Keratinocyte (primary cell): ENCODE measurements around the gene FRZB. TPM values are rescaled to one million over a fixed set of nuclear protein-coding genes. Genes with fewer than 3 reads are reported as not detected.

Experiments
- DNase-seq: peaks from one replicate; pipeline ENCODE4 v3.0.0-alpha.2; 2011; ENCODE audit warnings: low read depth, missing footprints, low spot score
- FAIRE-seq: peaks from 2 replicates; lab custom pipeline; 2011; peaks lifted over from hg19 to GRCh38; lab: Jason Lieb, UNC
- H2AFZ ChIP-seq: 2 replicates; pipeline ENCODE4 v1.6.0; 2012; ENCODE audit warnings: low read length, control low read depth, inconsistent platforms; ENCODE audit not compliant: control insufficient read depth
- H3K27ac ChIP-seq: 2 replicates; pipeline ENCODE4 v1.5.1; 2011; ENCODE audit warnings: low read length; ENCODE audit not compliant: control insufficient read depth, insufficient read depth
- H3K27me3 ChIP-seq: 3 replicates; pipeline ENCODE4 v1.6.0; 2011; ENCODE audit warnings: low read length; ENCODE audit not compliant: control insufficient read depth, insufficient read depth; ENCODE audit errors: extremely low read depth
- H3K36me3 ChIP-seq, 2 experiments: 2 replicates in 1 of 2; 3 replicates in 1 of 2; pipeline ENCODE4 v1.5.1; 2011; ENCODE audit warnings: low read length in 2 of 2, mild to moderate bottlenecking in 1 of 2; ENCODE audit not compliant: control insufficient read depth in 2 of 2, insufficient read depth in 2 of 2; ENCODE audit errors: extremely low read depth in 1 of 2
- H3K4me1 ChIP-seq: 3 replicates; pipeline ENCODE4 v1.5.1; 2011; ENCODE audit warnings: low read length; ENCODE audit not compliant: control insufficient read depth, insufficient read depth; ENCODE audit errors: extremely low read depth
- H3K4me2 ChIP-seq: 3 replicates; pipeline ENCODE4 v1.6.0; 2011; ENCODE audit warnings: low read depth, low read length; ENCODE audit not compliant: control insufficient read depth, insufficient read depth; ENCODE audit errors: extremely low read depth
- H3K4me3 ChIP-seq, 3 experiments: fragments of 200-600 bp in 1 of 3; sonication (generic) in 1 of 3; 2 replicates in 2 of 3; 3 replicates in 1 of 3; pipeline ENCODE4 v1.5.1; 2011 to 2016; ENCODE audit warnings: low read length in 3 of 3, mild to moderate bottlenecking in 3 of 3, control low read depth in 2 of 3, inconsistent platforms in 1 of 3, low read depth in 1 of 3, mixed read lengths in 1 of 3, mixed run types in 1 of 3, moderate library complexity in 1 of 3; ENCODE audit not compliant: control insufficient read depth in 2 of 3, insufficient read depth in 2 of 3; ENCODE audit errors: extremely low read depth in 1 of 3
- H3K79me2 ChIP-seq: 2 replicates; pipeline ENCODE4 v1.6.0; 2012; ENCODE audit warnings: low read length; ENCODE audit not compliant: control insufficient read depth, insufficient read depth
- H3K9ac ChIP-seq: 3 replicates; pipeline ENCODE4 v1.6.0; 2011; ENCODE audit warnings: low read length; ENCODE audit not compliant: control insufficient read depth, insufficient read depth; ENCODE audit errors: extremely low read depth
- H3K9me1 ChIP-seq: 3 replicates; pipeline ENCODE4 v1.6.0; 2011; ENCODE audit warnings: low read length; ENCODE audit not compliant: control insufficient read depth, insufficient read depth; ENCODE audit errors: extremely low read depth
- H3K9me3 ChIP-seq: 2 replicates; pipeline ENCODE4 v1.5.1; 2012; ENCODE audit warnings: low read depth, low read length; ENCODE audit not compliant: control insufficient read depth
- H4K20me1 ChIP-seq: 3 replicates; pipeline ENCODE4 v1.6.0; 2011; ENCODE audit warnings: low read length; ENCODE audit not compliant: control insufficient read depth, insufficient read depth; ENCODE audit errors: extremely low read depth
- CTCF ChIP-seq, 3 experiments: IDR thresholded peaks in 1 of 3; conservative IDR thresholded peaks in 1 of 3; optimal IDR thresholded peaks in 1 of 3; 2 replicates in 2 of 3; 3 replicates in 1 of 3; pipeline versions ENCODE3 to v1.5.1; 2011; ENCODE audit warnings: low read length in 3 of 3, mild to moderate bottlenecking in 3 of 3, moderate library complexity in 2 of 3, control low read depth in 1 of 3, inconsistent platforms in 1 of 3; ENCODE audit not compliant: insufficient read depth in 2 of 3; ENCODE audit errors: extremely low read depth in 1 of 3
- EZH2 ChIP-seq: IDR thresholded peaks from one replicate; pipeline ENCODE4 v1.6.1; 2012; ENCODE audit warnings: inconsistent platforms, mild to moderate bottlenecking, low read length, moderate library complexity
- dilution Hi-C: fragments of 300-500 bp; cut with MboI; formaldehyde crosslinking; loops from one replicate; pipeline ENCODE4 v1.7.0; 2020; ENCODE audit warnings: low sequenced_read_pairs; ENCODE audit not compliant: extremely low pct_ligation_motif_present
- polyA plus RNA-seq, 5 experiments: library from polyadenylated mRNA; depleted of rRNA in 3 of 5; stranded (reverse) in 3 of 5; stranded (forward) in 1 of 5; unstranded in 1 of 5; fragments of >200 nt; gene quantifications; 1 replicate in 1 of 5; 2 replicates in 3 of 5; 3 replicates in 1 of 5; pipeline versions ENCODE4 v1.2.1 to v1.2.3, GENCODE V29; 2011 to 2012; ENCODE audit warnings: missing spikeins in 2 of 5, low read depth in 1 of 5, low replicate concordance in 1 of 5

Gene FRZB
- polyA plus RNA-seq, 1 donor (not counting 4 experiments of a cell fraction or from before 2014, with no cell fraction given): 0.05 TPM

GRCh38 chr2:182898718-182899117 is 32.3 kb upstream of the FRZB start:
- no peak overlapping the region for H3K27ac ChIP-seq
- no peak overlapping the region for H3K4me2 ChIP-seq
- H3K4me1 ChIP-seq: no peaks in the 10 kb centered on the region
- dilution Hi-C loops: no loop called here
- DNase-seq: no peak
- no peak for TF ChIP-seq CTCF (optimal IDR thresholded peaks at IDR 0.05 in 1 of 3, IDR thresholded peaks at IDR 0.05 in 1 of 3, conservative IDR thresholded peaks at IDR 0.05 in 1 of 3; ENCODE audit: extremely low read depth in 1 of 3, insufficient read depth in 2 of 3, low read length in 3 of 3)
- no peak overlapping the region for H3K4me3 ChIP-seq
- H3K79me2 ChIP-seq: no peaks in the 10 kb centered on the region
- no peaks in the 10 kb centered on the region for H3K36me3 ChIP-seq
- H3K9me3 ChIP-seq: no peaks in the 10 kb centered on the region
- H3K27me3 ChIP-seq: no peaks in the 10 kb centered on the region
- H4K20me1 ChIP-seq: no peaks in the 10 kb centered on the region
- no peak overlapping the region for H3K9ac ChIP-seq
- FAIRE-seq: no peak
- H2AFZ ChIP-seq: no peak overlapping the region
- no peaks in the 10 kb centered on the region for H3K9me1 ChIP-seq

- Histone ChIP-seq H4K20me1 (no peaks in the 10 kb centered on the region), H3K27ac (no peak overlapping the region), H2AFZ (no peak overlapping the region), H3K9me3 (no peaks in the 10 kb centered on the region), H3K4me1 (no peaks in the 10 kb centered on the region), H3K27me3 (no peaks in the 10 kb centered on the region), H3K4me3 (no peak overlapping the region), H3K9me1 (no peaks in the 10 kb centered on the region), H3K79me2 (no peaks in the 10 kb centered on the region), H3K4me2 (no peak overlapping the region), H3K36me3 (no peaks in the 10 kb centered on the region), H3K9ac (no peak overlapping the region)
- no peak for FAIRE-seq
- DNase-seq: no peak
- TF ChIP-seq CTCF (optimal IDR thresholded peaks at IDR 0.05 in 1 of 3, IDR thresholded peaks at IDR 0.05 in 1 of 3, conservative IDR thresholded peaks at IDR 0.05 in 1 of 3; ENCODE audit: extremely low read depth in 1 of 3, insufficient read depth in 2 of 3, low read length in 3 of 3) (no peak), EZH2 (no peak)
- dilution Hi-C loops: no loop called here
Observed at GRCh38 chr2:182897137-182897536, 30.7 kb upstream of the FRZB start.
